ENCODE data around the gene UPB1.

GRCh38 chr22:24499706-24500276 is 4.7 kb downstream of the UPB1 start:
- TF ChIP-seq CTCF (conservative IDR thresholded peaks at IDR 0.05; ENCODE audit: low read length): no peak
- TF ChIP-seq EZH2phosphoT487 (IDR thresholded peaks at IDR 0.05; ENCODE audit: borderline replicate concordance): no peak
